Activated CD4-positive, alpha-beta T cell treated with anti-CD3 and anti-CD28 coated beads for 24 hours (primary cell): ENCODE measurements around the gene PLEKHG4B.
"Not testable (repeated sequence)": the region's sequence is repeated elsewhere in the genome, so short reads cannot be mapped to it uniquely, and the experiment has no call there.

Experiments used
- DNase-seq, 2 donors: peaks; one replicate each; pipeline ENCODE4 v3.0.0-alpha.2; 2020; ENCODE audit warnings: low read depth in 2 of 2

The PLEKHG4B gene

DNA sequence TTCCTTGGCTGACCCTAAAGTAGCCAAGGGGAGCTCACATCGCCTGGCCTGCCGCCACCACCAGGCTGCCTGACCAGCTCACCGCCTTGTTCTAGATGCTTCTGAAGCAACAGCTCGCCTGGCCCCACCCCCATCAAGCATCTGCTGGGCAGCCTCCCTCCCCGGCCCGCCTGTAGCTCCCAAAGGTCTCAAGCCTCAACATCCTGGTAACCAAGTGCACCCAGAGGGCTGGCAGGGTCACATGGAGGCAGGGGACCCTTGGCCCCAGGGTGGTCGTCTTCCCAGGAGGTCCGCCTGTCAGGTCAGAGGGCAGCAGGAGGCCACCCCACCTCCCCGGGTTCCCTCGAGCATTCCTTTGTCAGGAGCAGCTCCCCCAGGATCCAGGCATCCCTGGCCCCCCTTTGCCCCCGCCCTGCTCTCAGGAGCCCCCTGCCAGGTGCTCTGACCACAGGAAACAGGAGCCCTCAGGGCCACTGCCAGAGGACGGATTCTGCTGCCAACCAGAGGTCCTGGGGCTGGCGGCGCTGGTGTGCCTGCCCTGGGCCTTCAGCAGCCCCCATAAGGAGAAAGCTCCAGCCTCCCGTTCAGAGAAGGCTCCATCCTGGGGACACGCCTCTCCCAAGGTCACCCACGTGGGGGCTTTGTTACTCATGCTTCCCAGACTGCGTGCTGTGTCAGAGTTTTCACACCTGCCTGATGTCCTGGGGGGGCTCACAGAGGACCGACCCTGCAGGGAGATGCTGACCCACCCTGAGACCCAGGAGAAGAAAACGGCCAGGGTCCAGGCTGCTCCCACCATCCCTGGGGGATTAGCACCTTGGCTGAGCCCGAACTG lies 95.9 kb downstream of the PLEKHG4B start:
- DNase-seq, result no peak

DNA sequence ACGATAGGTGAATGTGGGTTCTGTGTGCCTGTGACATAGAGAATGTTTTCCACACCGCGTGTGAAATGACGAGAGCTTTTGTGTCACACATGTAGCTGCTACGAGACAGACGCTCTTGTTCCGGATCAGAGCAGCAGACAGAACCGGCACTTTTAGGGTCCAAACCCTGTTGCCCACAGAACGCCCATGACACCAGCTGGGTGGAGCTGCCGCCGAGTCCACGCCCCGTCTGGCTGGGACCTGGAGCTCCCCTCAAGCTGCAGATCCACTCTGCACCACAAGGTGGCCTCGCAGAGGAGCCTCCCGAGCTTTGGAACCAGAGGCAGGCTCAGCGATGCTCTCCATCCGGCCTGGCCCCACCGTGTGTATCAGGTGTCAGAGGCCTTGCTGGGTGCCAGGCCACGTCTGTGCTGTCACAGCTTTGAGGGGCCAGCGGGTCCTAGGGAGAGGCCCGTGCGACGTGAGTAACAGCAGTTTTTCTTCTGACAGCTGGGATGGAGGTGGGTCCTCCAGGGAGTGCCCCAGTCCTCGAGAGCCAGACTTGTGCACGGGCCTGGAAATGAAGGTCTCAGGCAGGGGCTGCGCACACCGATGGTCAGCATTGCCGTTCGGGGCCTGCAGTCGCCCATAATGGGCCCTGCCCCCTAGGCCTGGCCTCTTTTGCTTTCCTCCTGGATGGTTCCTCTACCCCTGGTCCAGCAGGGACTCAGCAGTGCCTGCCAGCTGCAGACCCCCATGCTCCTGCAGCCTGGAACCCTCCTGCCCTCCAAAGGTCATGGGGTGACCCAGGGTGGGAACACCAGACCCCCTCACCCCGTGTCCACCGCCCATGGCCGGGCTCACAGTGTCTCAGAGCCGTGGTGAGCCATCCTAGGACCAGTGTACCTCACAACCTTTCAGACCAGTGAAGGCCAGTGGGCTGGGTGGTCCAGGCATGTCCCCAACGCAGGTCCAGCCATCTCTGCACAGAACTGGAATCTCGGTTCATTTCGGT lies 96.8 kb downstream of the PLEKHG4B start:
- peak; percentile 85 for DNase-seq

DNA sequence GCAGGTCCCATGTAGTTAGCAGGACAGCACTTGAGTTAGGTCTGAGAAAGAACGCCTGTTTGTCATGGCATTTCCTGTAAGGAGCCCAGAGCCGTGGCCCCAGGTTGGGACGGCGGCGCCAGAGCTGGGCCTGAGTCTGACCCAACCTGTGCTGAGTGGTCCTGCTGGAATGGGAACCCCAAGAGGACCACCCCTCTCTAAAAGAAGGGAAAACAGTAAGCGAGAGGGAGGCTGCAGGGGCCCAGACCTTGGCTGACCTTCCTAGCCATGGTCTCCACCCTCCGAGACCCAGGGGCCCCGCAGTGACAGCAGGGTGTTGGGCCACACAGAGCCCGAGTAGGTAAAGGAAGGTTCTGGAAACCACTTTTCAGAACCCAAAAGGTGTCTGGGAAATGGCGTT lies 97.5 kb downstream of the PLEKHG4B start:
- DNase-seq, result no peak

DNA sequence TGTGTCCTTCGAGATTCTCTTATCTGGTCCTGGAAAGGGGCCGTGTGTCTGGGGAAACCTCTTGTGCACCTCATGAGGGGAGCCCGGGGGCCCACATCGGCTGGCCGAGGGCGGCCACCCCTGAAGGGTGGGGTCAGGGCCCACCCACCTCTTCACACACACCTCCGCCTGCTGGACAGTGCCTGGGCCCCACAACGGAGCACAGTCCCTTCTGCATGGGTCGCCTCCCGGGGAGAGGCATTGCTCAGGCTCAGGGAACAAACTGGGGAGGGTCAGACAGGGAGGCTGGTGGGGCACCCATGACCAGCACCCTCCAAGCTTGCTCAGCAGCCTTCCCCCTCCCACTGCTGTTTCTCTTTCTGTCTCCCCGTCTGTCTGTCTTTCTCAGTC lies 98.0 kb downstream of the PLEKHG4B start:
- DNase-seq, result no peak

DNA sequence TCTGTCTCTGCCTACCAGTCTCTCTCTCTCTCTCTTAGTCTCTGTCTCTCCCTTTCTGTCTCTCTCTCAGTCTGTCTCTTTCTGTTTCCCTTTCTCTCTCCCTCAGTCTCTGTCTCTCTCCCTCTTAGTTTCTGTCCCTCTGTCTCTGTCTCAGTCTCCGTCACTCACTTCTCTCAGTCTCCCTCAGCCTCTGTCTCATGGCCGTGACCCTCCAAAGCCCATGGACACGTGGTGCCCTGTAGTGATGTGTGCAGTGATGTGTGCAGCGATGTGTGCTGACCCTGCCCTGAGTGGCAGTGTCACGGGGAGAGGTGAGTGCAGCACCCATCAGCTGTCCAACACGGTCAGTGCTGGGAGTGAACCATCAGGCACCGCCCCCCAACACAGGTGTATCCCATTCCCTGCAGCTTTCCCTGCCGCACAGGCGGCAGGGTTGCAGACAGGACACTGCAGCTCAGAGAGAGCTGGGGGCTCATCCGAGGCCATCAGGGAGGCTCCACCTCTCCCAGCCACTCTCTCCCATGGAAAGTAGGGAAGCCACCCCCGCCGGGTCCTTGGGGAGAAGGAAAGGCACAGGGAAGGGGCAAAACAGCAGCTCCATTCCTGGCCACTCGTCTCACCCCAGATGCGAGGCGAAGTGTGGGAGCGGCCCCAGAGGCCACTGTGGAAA lies 98.5 kb downstream of the PLEKHG4B start:
- no peak for DNase-seq

DNA sequence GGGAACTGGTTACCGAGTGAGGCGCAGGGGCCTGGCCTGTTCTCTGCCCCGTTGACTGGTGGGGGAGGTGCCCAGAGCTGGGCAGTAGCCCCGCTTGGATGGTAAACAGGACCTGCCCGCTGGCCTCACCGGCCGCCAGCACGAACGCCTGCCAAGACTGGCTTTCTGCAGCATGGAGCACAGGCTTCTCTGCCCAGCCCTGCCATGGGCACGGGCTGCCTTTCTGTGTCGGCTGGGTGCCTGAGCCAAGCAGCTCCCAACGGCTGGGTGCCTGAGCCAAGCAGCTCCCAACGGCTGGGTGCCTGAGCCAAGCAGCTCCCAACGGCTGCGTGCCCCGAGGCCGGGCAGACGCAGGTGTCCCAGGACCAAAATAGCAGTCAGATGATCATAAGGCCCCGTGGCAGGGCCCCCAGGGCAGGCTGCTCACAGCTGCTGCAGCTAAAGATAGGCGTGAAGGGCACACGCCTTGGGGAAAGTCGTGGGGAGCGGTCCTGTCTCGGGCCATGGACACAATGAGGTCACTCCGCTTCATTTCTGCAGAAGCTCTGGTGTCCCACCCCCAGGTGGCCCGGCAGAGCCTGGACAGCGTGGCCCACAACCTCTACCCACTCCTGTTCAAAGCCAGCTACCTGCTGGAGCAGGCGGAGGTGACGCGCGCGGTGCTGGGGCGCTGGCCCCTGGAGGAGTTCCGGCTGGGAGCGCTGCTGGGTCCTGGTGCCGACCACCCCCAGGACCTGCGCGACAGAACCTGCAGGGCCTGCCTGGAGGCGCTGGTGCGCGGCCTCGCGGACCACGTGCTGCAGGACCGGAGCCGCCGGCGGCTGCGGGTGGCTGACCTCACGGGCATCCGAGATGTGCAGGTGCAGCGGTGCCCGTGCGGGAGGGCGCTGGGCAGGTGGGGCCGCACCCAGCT lies 99.3 kb downstream of the PLEKHG4B start, which contains the start of gene LRRC14B:
Gene LRRC14B (plus strand): TSS at position 460 of the 913 bp plus-strand sequence. CDS start 44 bp downstream, at position 504.
- no peak for DNase-seq

DNA sequence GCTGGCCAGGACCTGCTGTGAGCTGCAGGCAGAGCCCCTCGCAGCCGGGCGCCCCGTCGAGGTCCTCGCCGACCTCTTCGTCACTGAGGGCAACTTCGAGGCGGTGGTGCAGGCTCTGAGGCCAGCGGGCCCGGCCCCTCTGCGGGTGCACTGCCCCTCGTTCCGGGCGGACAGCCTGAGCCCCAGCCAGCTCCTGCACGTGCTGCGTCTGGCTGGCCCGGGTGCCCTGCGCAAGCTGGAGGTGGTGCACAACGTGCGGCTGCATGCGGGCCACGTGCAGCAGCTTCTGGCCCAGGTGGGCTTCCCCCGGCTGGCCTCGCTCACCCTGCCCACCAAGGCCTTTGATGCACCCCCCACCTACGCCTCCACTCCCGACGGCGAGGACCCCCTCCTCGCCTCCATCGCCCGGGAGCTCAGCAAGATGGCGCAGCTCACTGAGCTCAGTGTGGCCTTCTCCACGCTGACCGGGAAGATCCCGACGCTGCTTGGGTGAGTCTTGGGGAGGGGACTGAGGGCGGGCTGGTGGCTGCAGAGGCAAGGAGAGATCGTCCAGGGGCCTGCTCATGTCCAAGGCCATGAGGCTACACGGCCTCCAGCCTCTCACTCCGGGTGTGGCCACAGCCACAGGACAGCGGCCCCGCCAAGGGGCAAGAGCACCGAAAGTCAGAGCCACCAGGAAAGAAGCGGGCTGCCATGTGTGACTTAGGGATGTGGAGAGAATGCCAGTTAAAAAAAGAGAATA lies 100.2 kb downstream of the PLEKHG4B start:
- DNase-seq, result no peak

DNA sequence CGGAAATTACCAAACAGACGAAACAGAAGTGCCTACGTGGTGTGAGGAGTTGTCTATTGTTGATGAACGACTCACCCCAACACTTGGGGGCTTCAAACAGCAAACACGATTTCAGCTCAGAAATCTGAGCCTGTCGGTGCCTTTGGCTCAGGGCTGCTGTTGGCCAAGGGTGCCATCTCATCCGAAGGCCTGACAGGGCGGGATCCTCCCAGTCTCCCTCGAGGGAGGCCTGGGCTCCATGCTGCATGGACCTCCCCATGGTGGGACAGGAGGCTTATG lies 100.7 kb downstream of the PLEKHG4B start:
- no peak for DNase-seq

DNA sequence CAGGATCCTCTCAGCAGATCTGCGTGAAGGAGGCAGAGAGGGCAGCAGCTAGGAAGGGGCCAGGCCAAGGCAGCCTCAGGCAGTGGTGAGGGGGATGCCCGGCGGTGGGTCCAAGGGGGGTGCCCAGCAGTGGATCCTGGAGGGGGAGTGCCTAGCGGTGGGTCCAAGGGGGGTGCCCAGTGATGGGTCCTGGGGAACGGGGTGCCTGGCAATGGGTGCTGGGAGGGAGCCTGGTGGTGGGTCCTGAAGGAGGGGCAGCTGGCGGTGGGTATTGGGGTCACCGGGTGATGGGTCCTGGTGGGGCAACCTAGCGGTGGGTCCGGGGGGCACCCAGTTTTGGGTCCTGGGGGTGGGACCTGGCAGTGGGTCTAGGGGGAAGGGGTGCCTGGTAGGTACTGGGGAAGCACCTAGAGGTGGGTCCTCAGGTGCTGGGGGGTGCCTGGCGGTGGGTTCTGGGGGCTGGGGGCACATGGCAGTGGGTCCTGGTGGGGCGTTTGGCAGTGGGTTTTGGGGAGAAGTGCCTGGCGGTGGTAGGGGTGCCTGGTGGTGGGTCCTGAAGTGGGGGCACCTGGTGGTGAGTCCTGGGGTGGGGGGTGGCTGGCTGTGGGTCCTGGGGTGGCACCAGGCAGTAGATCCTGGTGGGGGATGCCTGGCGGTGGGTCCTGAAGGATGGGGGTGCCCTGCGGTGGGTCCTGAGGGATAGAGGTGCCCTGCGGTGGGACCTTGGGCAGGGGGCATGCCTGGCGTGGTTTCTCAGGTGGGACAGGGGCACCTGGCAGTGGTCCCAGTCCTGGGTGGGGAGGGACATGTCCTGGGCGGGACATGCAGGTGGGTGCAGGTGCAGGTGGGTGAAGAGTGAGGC lies 101.2 kb downstream of the PLEKHG4B start:
- DNase-seq, result no peak

DNA sequence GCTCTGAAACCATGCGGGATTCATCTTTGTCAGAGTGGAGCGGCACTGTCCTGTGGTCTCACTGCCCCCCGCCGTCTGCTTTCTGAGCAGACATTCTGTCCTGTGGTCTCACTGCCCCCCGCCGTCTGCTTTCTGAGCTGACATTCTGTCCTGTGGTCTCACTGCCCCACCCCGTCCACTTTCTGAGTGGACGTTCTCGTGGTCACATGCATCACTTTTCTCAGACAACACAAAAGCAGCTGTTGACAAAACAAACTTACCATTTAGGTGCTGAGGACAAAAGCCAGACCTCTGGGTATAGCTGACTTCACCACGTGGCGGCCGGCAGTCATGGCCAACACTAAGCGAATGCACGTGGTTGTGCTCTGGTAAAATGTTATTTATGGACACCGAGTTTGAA lies 102.1 kb downstream of the PLEKHG4B start:
- DNase-seq, result no peak

DNA sequence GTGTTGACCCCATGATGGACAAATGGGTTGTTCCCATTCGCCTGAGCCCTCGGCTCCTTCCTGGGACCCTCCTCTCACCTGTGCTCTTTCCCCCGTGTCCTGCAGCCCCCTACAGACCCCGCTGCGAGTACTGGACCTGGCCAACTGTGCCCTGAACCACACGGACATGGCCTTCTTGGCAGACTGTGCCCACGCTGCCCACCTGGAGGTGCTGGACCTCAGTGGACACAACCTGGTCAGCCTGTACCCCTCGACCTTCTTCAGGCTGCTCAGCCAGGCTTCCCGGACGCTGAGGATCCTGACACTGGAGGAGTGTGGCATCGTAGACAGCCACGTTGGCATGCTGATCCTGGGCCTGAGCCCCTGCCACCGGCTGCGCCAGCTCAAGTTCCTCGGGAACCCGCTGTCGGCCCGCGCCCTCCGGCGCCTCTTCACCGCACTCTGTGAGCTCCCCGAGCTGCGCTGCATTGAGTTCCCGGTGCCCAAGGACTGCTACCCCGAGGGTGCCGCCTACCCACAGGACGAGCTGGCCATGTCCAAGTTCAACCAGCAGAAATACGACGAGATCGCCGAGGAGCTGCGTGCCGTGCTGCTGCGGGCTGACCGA lies 102.7 kb downstream of the PLEKHG4B start:
- no peak for DNase-seq

DNA sequence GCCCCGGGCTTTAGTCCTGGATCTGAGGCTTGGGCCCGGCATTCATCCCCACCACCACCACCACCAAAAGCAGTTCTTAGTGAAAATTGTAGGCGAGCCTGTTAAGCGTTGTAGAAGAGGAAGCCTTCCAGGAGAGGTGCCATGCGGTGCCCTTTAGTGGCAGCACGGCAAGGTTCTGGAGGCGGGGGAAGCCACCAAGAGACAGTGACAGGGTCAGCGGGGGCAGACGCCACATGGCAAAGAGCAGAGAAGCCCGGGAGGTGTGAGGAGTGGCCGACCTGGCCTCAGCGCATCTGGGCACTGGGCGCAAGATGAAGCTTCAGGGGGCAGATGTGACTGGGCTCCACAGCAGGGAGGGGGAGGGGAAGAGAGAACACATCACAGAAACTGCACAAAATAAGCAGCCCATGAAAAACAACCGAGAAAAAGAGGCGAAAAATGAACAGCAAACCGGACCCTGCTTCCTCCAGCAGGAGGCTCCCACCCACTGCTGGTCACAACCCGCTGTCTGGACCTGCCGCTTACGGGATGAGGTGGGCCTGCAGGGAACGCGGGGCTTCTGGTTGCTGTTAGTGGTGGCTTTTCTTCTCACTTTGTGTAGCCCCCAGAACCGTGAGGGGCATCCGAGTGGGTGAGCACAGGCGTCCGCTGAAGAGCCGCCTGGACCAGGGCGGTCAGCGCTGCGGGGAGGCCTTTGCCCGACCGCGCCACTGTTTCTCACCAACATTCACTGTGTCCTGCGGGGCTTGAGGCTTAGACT lies 103.6 kb downstream of the PLEKHG4B start:
- DNase-seq, result no peak

DNA sequence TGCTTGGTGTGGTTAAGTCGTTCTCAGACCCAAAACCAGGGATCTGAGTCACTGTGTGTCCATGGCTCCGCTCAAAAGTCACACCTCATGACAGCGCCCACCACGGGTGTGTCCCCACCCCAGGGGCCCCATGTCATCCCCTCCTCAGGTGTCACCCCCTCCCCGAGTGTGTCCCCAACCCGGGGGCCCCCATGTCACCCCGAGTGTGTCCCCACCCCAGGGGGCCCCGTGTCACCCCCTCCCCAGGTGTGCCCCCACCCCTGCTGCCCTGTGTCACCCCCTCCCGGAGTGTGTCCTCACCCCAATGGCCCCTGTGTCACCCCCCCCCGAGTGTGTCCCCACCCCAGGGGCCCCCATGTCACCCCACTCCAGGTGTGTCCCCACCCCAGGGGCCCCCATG lies 104.4 kb downstream of the PLEKHG4B start:
- no peak for DNase-seq

DNA sequence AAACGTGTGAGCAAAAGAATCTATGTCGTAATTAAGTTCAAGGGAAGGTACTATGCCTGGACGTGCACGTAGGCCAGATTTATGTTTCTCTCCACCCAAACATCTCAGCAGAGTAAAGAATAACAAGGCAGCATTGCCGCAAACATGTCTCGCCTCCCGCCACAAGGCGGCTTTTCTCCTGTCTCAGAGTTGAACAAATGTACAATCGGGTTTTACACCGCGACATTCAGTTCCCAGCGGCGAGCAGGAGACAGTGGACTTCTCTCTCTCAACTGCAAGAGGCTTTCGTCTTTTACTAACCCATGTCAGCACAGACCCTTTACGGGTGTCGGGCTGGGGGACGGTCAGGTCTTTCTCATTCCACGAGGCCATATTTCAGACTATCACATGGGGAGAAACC lies 105.1 kb downstream of the PLEKHG4B start:
- DNase-seq, result not testable (repeated sequence)

DNA sequence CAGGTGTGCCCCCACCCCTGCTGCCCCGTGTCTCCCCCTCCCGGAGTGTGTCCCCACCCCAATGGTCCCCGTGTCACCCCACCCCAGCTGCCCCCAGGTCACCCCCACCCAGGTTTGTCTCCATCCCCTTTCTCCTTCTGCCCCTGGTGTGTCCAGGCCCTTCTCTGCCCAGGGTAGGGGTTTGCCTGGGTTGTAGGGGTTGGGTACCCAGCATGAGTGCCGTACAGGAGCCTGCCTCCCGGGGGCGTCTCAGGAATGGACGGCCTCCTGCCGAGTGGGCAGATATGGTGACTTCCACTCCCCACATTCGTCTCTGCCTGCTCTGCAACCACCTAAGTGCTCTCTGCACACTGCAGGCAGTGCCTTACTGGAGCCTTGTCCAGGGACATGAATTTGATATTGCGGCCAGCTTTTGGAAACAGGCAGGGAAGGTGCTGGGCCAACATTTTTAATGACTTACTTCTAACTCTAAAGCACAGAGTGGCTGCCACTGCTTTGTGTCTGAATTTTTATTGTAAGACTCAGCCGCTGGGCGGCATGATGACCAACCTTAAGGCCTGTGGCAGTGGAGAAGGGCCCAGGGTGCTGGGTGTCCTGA lies 106.0 kb downstream of the PLEKHG4B start:
- DNase-seq, result no peak

DNA sequence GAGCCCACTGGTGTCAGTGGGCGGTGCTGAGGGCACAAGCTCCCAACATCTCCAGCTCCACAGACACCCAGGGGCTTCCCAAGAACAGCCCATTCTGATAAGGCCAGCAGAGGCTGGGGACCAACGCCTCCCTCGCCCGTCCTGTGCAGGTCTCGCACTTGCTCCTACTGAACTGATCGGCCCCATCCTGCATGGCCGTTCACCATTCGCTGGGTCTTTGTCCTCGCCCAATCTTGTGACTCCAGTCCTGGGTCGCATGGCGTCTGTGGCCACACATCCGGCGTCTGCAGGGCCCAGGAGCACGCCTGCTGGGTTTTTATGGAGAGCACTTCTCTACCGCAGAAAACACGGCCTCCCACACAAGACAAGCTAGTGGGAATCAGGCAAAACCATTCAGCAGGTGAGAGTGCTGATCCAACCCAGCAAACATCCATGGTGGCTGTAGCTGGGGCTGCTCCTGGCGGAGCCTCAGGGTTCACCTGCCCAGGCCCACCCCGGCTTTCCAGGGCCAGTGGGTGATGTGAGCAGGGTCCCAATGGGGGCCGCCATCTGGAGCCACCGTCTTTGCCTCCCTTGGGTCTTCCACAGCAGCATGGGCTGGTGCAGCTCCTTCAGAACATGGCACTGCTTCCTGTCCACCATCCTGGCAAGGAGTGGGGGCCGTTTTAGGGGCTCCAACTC lies 106.7 kb downstream of the PLEKHG4B start:
- DNase-seq, result no peak

DNA sequence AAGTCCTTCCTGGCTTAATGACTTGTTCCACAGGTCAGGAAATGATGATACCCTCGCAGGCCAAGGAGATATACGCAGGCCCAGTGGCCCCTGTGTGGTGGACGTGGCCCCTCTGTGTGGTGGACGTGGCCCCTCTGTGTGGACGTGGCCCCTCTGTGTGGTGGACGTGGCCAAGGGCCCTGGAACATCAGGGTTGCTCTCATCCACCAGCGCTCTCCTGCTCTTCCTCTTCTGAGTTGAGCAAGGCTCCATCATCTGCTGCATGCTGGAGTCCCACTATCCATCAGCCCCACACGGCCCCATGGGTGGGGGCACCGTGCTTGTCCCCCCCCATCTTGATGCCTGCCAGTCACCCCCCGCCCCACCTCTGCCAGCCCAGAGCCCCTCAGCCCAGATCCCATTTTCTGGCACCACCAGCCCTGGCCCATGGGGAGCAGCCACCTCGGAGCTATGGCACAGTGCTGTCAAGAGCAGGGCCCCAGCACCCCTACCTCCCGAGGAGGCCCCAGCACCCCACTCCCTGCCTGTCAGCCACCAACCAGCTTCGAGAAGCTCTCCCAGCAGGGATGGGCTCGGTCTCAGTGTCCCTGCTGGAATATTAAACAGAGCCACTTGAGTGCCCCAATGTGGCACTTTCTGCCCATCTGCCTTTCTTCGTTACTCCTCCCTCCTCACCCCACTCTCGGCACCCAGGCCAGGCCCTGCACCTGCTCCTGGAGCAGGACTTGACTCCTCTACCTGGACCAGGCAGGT lies 107.4 kb downstream of the PLEKHG4B start:
- DNase-seq, result no peak
